ENCODE results near the gene AGPAT2.

GRCh38 chr9:136666372-136667213, 20.7 kb downstream of the AGPAT2 start:
- no peak for TF ChIP-seq CTCF (IDR thresholded peaks at IDR 0.05)
- no peak for TF ChIP-seq POLR2A (IDR thresholded peaks at IDR 0.05)

All from body of pancreas (tissue), 4 donors.